Suprapubic skin (tissue), 4 donors: Measurements from ENCODE around the gene CST6. TPM values are rescaled to one million over a fixed set of nuclear protein-coding genes. Genes with fewer than 3 reads are reported as not detected.

ENCODE experiments used
- DNase-seq, 2 donors: peaks; one replicate each; pipeline ENCODE4 v3.0.0-alpha.2; 2019; ENCODE audit warnings: low spot score in 2 of 2
- H3K27ac ChIP-seq: fragments of 200-600 bp; sonication (generic); one replicate; pipeline ENCODE4 v1.5.1; 2019
- H3K27me3 ChIP-seq: fragments of 200-600 bp; sonication (generic); one replicate; pipeline ENCODE4 v1.5.1; 2019
- H3K36me3 ChIP-seq: fragments of 200-600 bp; sonication (generic); one replicate; pipeline ENCODE4 v1.5.1; 2019
- H3K4me1 ChIP-seq: fragments of 200-600 bp; sonication (generic); one replicate; pipeline ENCODE4 v1.5.1; 2019
- H3K4me3 ChIP-seq: fragments of 200-600 bp; sonication (generic); one replicate; pipeline ENCODE4 v1.5.1; 2019; ENCODE audit warnings: mild to moderate bottlenecking
- H3K9me3 ChIP-seq: fragments of 200-600 bp; sonication (generic); one replicate; pipeline ENCODE4 v1.5.1; 2019
- CTCF ChIP-seq, 2 donors: fragments of 200-600 bp in 1 of 2; fragments of 450-650 bp in 1 of 2; sonication (generic) in 1 of 2; IDR thresholded peaks; one replicate each; pipeline ENCODE4 v1.5.1; 2016 to 2019; ENCODE audit warnings: antibody characterized with exemption in 2 of 2, mild to moderate bottlenecking in 1 of 2, moderate library complexity in 1 of 2
- EP300 ChIP-seq: sonication (generic); formaldehyde crosslinking; IDR thresholded peaks from one replicate; pipeline ENCODE4 v1.6.1; 2017; ENCODE audit warnings: antibody characterized with exemption
- POLR2A ChIP-seq, 2 donors: fragments of 450-650 bp; IDR thresholded peaks; one replicate each; pipeline ENCODE4 v1.6.1; 2017; ENCODE audit warnings: antibody characterized with exemption in 2 of 2, mild to moderate bottlenecking in 2 of 2, moderate library complexity in 2 of 2
- POLR2AphosphoS5 ChIP-seq, 3 donors: sonication (generic); formaldehyde crosslinking; IDR thresholded peaks; one replicate each; pipeline ENCODE4 v1.6.1; 2017; ENCODE audit warnings: antibody characterized with exemption in 3 of 3
- WGBS: methylation state at CpG from one replicate; pipeline ENCODE4 v1.1.5; 2018; 5-methylcytosine and 5-hydroxymethylcytosine counted together
- total RNA-seq, 4 donors: library from RNA; depleted of rRNA; stranded (reverse); fragments of >200 nt; gene quantifications; one replicate each; pipeline ENCODE4 v1.1.0, GENCODE V29; 2016

The CST6 gene
- total RNA-seq, 4 donors from 2014 or later: 48.8 to 2,556 (median 968) TPM

DNA sequence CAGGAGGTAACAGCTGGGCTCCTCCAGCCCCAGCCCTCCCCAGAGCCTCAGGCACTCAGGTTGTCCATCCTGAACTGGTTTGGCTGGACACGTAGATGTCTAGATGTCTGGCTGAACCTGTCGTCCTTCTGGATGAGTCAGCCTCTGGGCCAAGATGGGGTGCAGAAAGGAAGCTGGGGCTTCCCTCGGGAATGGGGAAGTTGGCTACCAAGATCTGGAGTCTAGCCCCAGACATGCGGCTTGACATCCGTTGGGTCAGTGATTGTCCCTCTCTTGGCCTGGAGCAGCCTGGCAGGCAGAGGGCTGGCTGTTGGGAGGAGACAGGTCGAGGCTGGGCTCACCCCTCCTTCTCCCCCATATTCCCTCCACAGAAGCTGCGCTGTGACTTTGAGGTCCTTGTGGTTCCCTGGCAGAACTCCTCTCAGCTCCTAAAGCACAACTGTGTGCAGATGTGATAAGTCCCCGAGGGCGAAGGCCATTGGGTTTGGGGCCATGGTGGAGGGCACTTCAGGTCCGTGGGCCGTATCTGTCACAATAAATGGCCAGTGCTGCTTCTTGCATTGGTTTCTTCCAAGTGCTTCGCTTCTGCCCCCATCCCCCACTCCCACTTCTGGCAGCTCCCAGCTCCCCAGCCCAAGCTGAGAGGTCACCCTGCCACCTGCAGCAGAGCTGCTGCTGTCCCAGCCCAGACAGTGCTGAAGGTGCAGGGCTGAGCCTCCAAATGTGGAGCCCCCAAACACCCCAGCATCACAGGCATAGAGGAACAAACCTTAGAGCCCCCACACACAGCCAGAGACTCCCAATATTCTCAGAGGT, 1.3 kb downstream of the CST6 start:
- TF ChIP-seq POLR2A (IDR thresholded peaks at IDR 0.05): no peak
- TF ChIP-seq EP300: no peak
- TF ChIP-seq POLR2AphosphoS5 (IDR thresholded peaks at IDR 0.05): no peak
- TF ChIP-seq CTCF (IDR thresholded peaks at IDR 0.05): no peak
- Histone ChIP-seq H3K9me3 (no peaks in the 10 kb centered on the region), H3K27me3 (peaks cover 21% of the 10 kb centered on the region), H3K36me3 (no peaks in the 10 kb centered on the region), H3K4me1 (peaks cover 27% of the 10 kb centered on the region), H3K27ac (no peak overlapping the region), H3K4me3 (no peak overlapping the region)
- 23% methylated on average over 3 of the region's 12 CpGs for whole genome bisulfite sequencing
- no peak for DNase-seq

DNA sequence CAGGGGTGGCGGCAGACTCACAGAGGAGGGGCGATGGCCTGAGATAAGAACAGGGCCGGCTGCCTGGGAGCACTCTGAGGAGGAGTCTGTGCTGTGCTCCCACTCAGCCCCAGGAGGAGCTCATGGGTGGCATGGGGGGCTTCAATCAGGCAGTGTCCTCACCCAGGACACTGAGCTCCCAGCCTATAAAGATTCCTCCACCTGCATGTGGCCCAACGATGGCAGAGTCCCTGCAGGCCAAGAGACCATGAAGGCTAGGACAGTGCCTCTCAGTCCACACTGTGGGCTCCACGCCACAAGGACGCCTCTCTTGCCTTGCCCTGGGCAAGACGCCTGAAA, 1.9 kb downstream of the CST6 start:
- peaks cover 21% of the 10 kb centered on the region for H3K27me3 ChIP-seq
- H3K9me3 ChIP-seq: no peaks in the 10 kb centered on the region
- no peak for TF ChIP-seq EP300
- no peak for TF ChIP-seq POLR2AphosphoS5 (IDR thresholded peaks at IDR 0.05)
- no peak for TF ChIP-seq POLR2A (IDR thresholded peaks at IDR 0.05)
- no peak for TF ChIP-seq CTCF (IDR thresholded peaks at IDR 0.05)
- H3K27ac ChIP-seq: no peak overlapping the region
- 77% methylated on average over 6 of the region's 7 CpGs for WGBS
- no peak for DNase-seq
- peaks cover 21% of the 10 kb centered on the region for H3K4me1 ChIP-seq
- no peak overlapping the region for H3K4me3 ChIP-seq
- no peaks in the 10 kb centered on the region for H3K36me3 ChIP-seq

DNA sequence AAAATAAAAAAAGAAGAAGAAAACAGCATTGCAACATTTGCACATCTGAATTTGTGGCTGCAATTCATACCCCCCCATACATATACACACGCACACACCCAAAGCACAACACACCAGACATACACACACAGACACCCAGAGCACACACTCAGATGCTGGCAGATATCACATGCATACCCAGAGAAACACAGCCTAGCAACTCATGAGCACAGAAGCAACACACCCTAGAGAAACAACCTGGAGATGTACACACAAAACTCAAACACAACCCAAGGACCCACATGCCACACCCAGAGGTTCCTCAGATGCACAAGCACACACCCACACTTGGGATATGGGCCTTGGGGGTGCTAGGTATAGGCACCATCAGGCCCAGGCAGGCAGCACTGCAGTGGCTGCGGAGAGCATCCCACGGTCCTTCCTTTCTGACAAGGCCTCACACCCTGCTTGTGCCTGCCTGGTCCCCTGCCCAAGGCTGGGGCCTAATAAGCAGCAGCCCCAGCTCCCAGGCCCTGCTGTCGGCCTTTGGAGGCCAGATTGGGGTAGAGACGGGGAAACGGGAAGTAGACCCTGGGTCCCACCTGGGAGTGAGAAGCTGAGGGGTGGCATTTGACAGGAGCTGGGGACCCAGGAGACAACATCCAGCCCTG, 3.1 kb downstream of the CST6 start:
- no peak overlapping the region for H3K27ac ChIP-seq
- peaks cover 21% of the 10 kb centered on the region for H3K27me3 ChIP-seq
- H3K4me3 ChIP-seq: no peak overlapping the region
- WGBS: 89% methylated on average over 3 of the region's 6 CpGs
- peaks cover 18% of the 10 kb centered on the region for H3K4me1 ChIP-seq
- no peaks in the 10 kb centered on the region for H3K9me3 ChIP-seq
- TF ChIP-seq CTCF (IDR thresholded peaks at IDR 0.05) (no peak), POLR2A (IDR thresholded peaks at IDR 0.05) (no peak), POLR2AphosphoS5 (IDR thresholded peaks at IDR 0.05) (no peak), EP300 (no peak)
- H3K36me3 ChIP-seq: no peaks in the 10 kb centered on the region
- no peak for DNase-seq

DNA sequence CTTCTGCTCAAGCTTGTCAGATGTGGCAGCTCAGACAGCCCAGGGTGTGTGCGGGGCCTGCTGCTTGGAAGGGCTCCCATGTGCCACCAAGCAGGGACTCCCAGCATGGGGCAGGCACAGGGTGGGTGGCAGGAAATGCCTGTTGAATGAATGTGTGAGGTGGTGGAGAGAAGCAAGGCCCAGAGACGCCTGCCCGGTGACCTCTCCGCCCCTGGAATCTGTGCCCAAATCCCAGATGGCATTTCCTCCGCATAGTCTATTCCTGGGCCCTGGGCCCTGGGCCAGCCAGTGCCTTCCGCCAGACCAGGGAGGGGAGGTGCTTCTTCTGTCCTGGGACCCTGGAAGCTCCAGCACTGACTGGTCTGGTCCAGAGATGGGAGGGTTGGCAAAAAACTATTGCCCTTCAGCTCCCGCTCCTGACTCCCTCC, 3.7 kb downstream of the CST6 start:
- H3K4me1 ChIP-seq: peaks cover 18% of the 10 kb centered on the region
- peaks cover 21% of the 10 kb centered on the region for H3K27me3 ChIP-seq
- H3K36me3 ChIP-seq: no peaks in the 10 kb centered on the region
- WGBS: 56% methylated on average over 6 of the region's 7 CpGs
- TF ChIP-seq CTCF (IDR thresholded peaks at IDR 0.05): no peak
- no peak for TF ChIP-seq POLR2AphosphoS5 (IDR thresholded peaks at IDR 0.05)
- TF ChIP-seq POLR2A (IDR thresholded peaks at IDR 0.05): no peak
- TF ChIP-seq EP300: no peak
- no peaks in the 10 kb centered on the region for H3K9me3 ChIP-seq
- no peak for DNase-seq
- no peak overlapping the region for H3K27ac ChIP-seq
- H3K4me3 ChIP-seq: no peak overlapping the region

GRCh38 chr11:66015936-66016792, 4.4 kb downstream of the CST6 start:
- Histone ChIP-seq H3K4me1 (peaks cover 18% of the 10 kb centered on the region), H3K9me3 (no peaks in the 10 kb centered on the region), H3K4me3 (no peak overlapping the region), H3K27me3 (peaks cover 21% of the 10 kb centered on the region), H3K36me3 (no peaks in the 10 kb centered on the region), H3K27ac (no peak overlapping the region)
- TF ChIP-seq POLR2A (IDR thresholded peaks at IDR 0.05): no peak
- TF ChIP-seq CTCF (IDR thresholded peaks at IDR 0.05): no peak
- TF ChIP-seq EP300: no peak
- no peak for TF ChIP-seq POLR2AphosphoS5 (IDR thresholded peaks at IDR 0.05)
- WGBS: 61% methylated on average over 12 of the region's 18 CpGs
- no peak for DNase-seq
